Stomach (tissue), 9 donors: ENCODE results near the gene NIFK. TPM values are rescaled to one million over a fixed set of nuclear protein-coding genes. Genes with fewer than 3 reads are reported as not detected.

Source experiments
- DNase-seq, 2 donors: peaks; one replicate each; pipeline versions ENCODE4 v3.0.0 to v3.0.0-alpha.2; 2013 to 2019
- H3K27ac ChIP-seq, 5 donors: fragments of 200-600 bp in 4 of 5; sonication (generic) in 4 of 5; one replicate each; pipeline ENCODE4 v1.5.1; 2013 to 2019; ENCODE audit warnings: mild to moderate bottlenecking in 1 of 5, moderate library complexity in 1 of 5
- H3K27me3 ChIP-seq, 3 donors: fragments of 200-600 bp; sonication (generic); one replicate each; pipeline ENCODE4 v1.5.1; 2017 to 2019; ENCODE audit warnings: mixed run types in 1 of 3
- H3K36me3 ChIP-seq, 4 donors: fragments of 200-600 bp; sonication (generic); 1 replicate in 3 of 4; 2 replicates in 1 of 4; pipeline ENCODE4 v1.5.1; 2016 to 2019
- H3K4me1 ChIP-seq, 4 donors: fragments of 200-600 bp; sonication (generic); one replicate each; pipeline ENCODE4 v1.5.1; 2016 to 2019
- H3K4me3 ChIP-seq, 4 donors: fragments of 200-600 bp; sonication (generic) in 3 of 4; one replicate each; pipeline ENCODE4 v1.5.1; 2016 to 2019; ENCODE audit warnings: mild to moderate bottlenecking in 1 of 4
- H3K9me3 ChIP-seq, 4 donors: fragments of 200-600 bp; sonication (generic); one replicate each; pipeline ENCODE4 v1.5.1; 2016 to 2019
- CTCF ChIP-seq, 7 experiments: fragments of 450-650 bp in 4 of 7; fragments of 200-600 bp in 3 of 7; sonication (generic) in 3 of 7; IDR thresholded peaks; one replicate each; pipeline ENCODE4 v1.5.1; 2016 to 2019; ENCODE audit warnings: antibody characterized with exemption in 7 of 7, control low read depth in 2 of 7, mild to moderate bottlenecking in 1 of 7
- EP300 ChIP-seq: sonication (generic); formaldehyde crosslinking; IDR thresholded peaks from one replicate; pipeline ENCODE4 v1.6.1; 2017; ENCODE audit warnings: antibody characterized with exemption
- POLR2A ChIP-seq, 4 donors: fragments of 450-650 bp; IDR thresholded peaks; one replicate each; pipeline ENCODE4 v1.6.1; 2016; ENCODE audit warnings: antibody characterized with exemption in 4 of 4, control low read depth in 2 of 4, mild to moderate bottlenecking in 1 of 4, moderate library complexity in 1 of 4
- POLR2AphosphoS5 ChIP-seq, 3 donors: sonication (generic); formaldehyde crosslinking; IDR thresholded peaks; one replicate each; pipeline ENCODE4 v1.6.1; 2016; ENCODE audit warnings: antibody characterized with exemption in 3 of 3
- WGBS, 5 donors: extraction: QIAGEN DNeasy Blood & Tissue Kit in 3 of 5; methylation state at CpG; one replicate each; pipeline versions ENCODE4 v1.1.5 to v1.1.7; 2013 to 2018; 5-methylcytosine and 5-hydroxymethylcytosine counted together
- intact Hi-C: fragments of 100-400 bp; cut with DNase I; formaldehyde crosslinking; loops from one replicate; pipeline ENCODE4 v1.15.1; 2023; ENCODE audit warnings: low total_unique reads
- polyA plus RNA-seq, 3 donors: library from polyadenylated mRNA; stranded (reverse); fragments of 200-250 nt; gene quantifications; one replicate each; pipeline ENCODE4 v1.2.3, GENCODE V29; 2013
- total RNA-seq, 5 donors: library from RNA; depleted of rRNA; stranded (reverse); fragments of >200 nt; gene quantifications; one replicate each; pipeline versions ENCODE4 v1.1.0 to v1.2.3, GENCODE V29; 2014 to 2016
- donor health status: healthy with polysubstance abuse.
- donor health status: Bipolar disorder and iron deficiency.
- donor health status: healthy.

The NIFK gene
- total and polyA plus RNA-seq, 8 donors, result 13.6 to 58.0 (median 33.6) TPM

GRCh38 chr2:121710470-121711170, 26.1 kb downstream of the NIFK start:
- WGBS, 5 donors, result 76 to 82% (median 79%) methylated on average over 7 of the region's 7 CpGs
- no peaks in the 10 kb centered on the region for H3K36me3 ChIP-seq
- peaks cover 0 to 7% (median 0%) of the 10 kb centered on the region in 4 donors for H3K4me1 ChIP-seq
- no peak for DNase-seq
- intact Hi-C loops, result loop anchor here (10.0 kb wide), 1 partner anchor 306 kb away; no protein-coding TSS in a partner anchor
- no peak overlapping the region for H3K27ac ChIP-seq
- H3K9me3 ChIP-seq, result no peaks in the 10 kb centered on the region
- no peak overlapping the region for H3K4me3 ChIP-seq
- no peak for TF ChIP-seq CTCF (IDR thresholded peaks at IDR 0.05)
- no peak for TF ChIP-seq POLR2A (IDR thresholded peaks at IDR 0.05)
- no peak for TF ChIP-seq EP300
- no peak for TF ChIP-seq POLR2AphosphoS5 (IDR thresholded peaks at IDR 0.05)
- H3K27me3 ChIP-seq, result no peaks in the 10 kb centered on the region

- Histone ChIP-seq H3K36me3 (no peaks in the 10 kb centered on the region), H3K27me3 (no peaks in the 10 kb centered on the region), H3K27ac (no peak overlapping the region), H3K4me1 (peaks cover 0 to 7% (median 0%) of the 10 kb centered on the region in 4 donors), H3K9me3 (no peaks in the 10 kb centered on the region), H3K4me3 (no peak overlapping the region)
- WGBS, 5 donors, result 74 to 80% (median 77%) methylated on average over 11 of the region's 11 CpGs
- DNase-seq, result no peak
- intact Hi-C loops, result loop anchor here (10.0 kb wide), 1 partner anchor 305 kb away; no protein-coding TSS in a partner anchor
- TF ChIP-seq POLR2AphosphoS5 (IDR thresholded peaks at IDR 0.05) (no peak), CTCF (IDR thresholded peaks at IDR 0.05) (no peak), EP300 (no peak), POLR2A (IDR thresholded peaks at IDR 0.05) (no peak)
These were observed 26.8 kb downstream of the NIFK start for GRCh38 chr2:121709776-121710469.

DNA sequence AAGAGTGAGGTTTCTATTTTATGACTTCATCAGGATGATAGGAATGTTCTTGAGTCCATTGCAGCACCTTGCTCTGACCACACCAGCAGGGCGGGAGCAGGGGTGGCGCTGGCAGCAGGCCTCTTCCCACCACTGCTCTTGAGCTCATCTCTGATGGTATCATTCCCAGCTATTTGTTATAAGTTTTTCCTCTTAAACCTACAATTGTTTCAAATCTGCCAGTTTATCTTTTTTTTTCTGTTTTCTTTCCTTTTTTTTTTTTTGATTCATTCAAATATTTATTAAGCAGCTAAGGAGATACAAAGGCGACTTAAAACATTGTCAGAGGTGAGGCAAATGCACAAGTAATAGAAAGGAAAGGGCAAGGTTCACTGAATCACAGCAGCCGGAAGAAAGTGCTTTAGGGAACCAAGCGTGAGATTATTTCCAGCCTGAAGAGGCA, 28.7 kb downstream of the NIFK start:
- no peak overlapping the region for H3K4me3 ChIP-seq
- no peaks in the 10 kb centered on the region for H3K9me3 ChIP-seq
- peak overlapping the region in 2 of 5 donors; percentile 7 to 40 for H3K27ac ChIP-seq
- intact Hi-C loops, result no loop called here
- peak in 1 of 2 donors; percentile 72 for DNase-seq
- TF ChIP-seq POLR2AphosphoS5 (IDR thresholded peaks at IDR 0.05), result no peak
- TF ChIP-seq EP300, result no peak
- TF ChIP-seq POLR2A (IDR thresholded peaks at IDR 0.05), result no peak
- no peak for TF ChIP-seq CTCF (IDR thresholded peaks at IDR 0.05)
- H3K27me3 ChIP-seq, result no peaks in the 10 kb centered on the region
- WGBS, 5 donors, result 43 to 68% (median 57%) methylated on average over 5 of the region's 5 CpGs
- H3K36me3 ChIP-seq, result no peaks in the 10 kb centered on the region
- H3K4me1 ChIP-seq, result peaks cover 0 to 7% (median 0%) of the 10 kb centered on the region in 4 donors

DNA sequence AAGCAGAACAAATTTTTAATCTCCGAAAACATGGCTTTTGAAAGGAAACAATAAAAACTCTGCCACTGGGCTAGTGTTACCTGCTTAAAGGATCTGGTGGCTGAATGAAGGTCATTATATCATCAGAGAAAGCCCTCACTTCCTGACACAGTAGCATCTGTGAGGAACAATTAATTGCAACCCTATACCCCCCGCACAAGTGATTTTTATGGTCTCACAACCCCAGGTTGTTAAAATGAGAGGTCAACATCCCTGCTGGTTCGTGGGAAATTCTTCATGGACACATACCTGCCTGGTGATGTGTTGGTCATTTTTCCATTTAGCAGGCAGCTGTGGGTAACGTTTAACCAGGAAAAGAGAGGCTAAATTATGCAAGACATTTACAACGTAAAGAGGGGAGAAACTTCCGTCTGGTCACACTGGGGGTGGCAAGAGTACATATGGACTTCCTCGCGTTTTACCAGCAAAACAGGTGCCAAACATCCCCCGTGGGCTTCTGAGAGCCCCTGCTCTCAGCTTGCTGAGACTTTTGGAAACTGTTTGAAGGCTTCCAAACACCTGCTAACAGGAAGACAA, 29.2 kb downstream of the NIFK start:
- intact Hi-C loops, result no loop called here
- Histone ChIP-seq H3K9me3 (no peaks in the 10 kb centered on the region), H3K27me3 (no peaks in the 10 kb centered on the region), H3K4me3 (no peak overlapping the region), H3K36me3 (no peaks in the 10 kb centered on the region), H3K4me1 (peaks cover 0 to 7% (median 0%) of the 10 kb centered on the region in 4 donors), H3K27ac (peak overlapping the region in 2 of 5 donors; percentile 7 to 40)
- WGBS, 5 donors, result 46 to 55% (median 50%) methylated on average over 9 of the region's 9 CpGs
- no peak for TF ChIP-seq POLR2AphosphoS5 (IDR thresholded peaks at IDR 0.05)
- no peak for TF ChIP-seq CTCF (IDR thresholded peaks at IDR 0.05)
- TF ChIP-seq EP300, result no peak
- TF ChIP-seq POLR2A (IDR thresholded peaks at IDR 0.05), result no peak
- DNase-seq, result peak in 1 of 2 donors; percentile 64
